Fibroblast of lung (primary cell): ENCODE data around the gene ADRA1B. TPM values are rescaled to one million over a fixed set of nuclear protein-coding genes. Genes with fewer than 3 reads are reported as not detected.
"Not testable (repeated sequence)": the region's sequence is repeated elsewhere in the genome, so short reads cannot be mapped to it uniquely, and the experiment has no call there.

ENCODE experiments used
- DNase-seq, 2 donors: peaks; one replicate each; pipeline versions ENCODE4 v3.0.0 to v3.0.0-alpha.2; 2010; ENCODE audit warnings: low read depth in 2 of 2
- H2AFZ ChIP-seq: 2 replicates; pipeline ENCODE4 v1.5.1; 2012; ENCODE audit warnings: low read length, control low read depth, inconsistent platforms
- H3K27ac ChIP-seq: 2 replicates; pipeline ENCODE4 v1.5.1; 2011; ENCODE audit warnings: low read length, control low read depth; ENCODE audit not compliant: insufficient read depth
- H3K27me3 ChIP-seq: 2 replicates; pipeline ENCODE4 v1.5.1; 2011; ENCODE audit warnings: mild to moderate bottlenecking, low read length; ENCODE audit not compliant: control insufficient read depth, insufficient read depth
- H3K36me3 ChIP-seq: 2 replicates; pipeline ENCODE4 v1.5.1; 2011; ENCODE audit warnings: low read length; ENCODE audit not compliant: control insufficient read depth, insufficient read depth
- H3K4me1 ChIP-seq: 2 replicates; pipeline ENCODE4 v1.5.1; 2011; ENCODE audit warnings: low read length; ENCODE audit not compliant: control insufficient read depth, insufficient read depth; ENCODE audit errors: extremely low read depth
- H3K4me2 ChIP-seq: 2 replicates; pipeline ENCODE4 v1.5.1; 2011; ENCODE audit warnings: low read length, control low read depth; ENCODE audit not compliant: insufficient read depth; ENCODE audit errors: extremely low read depth
- H3K4me3 ChIP-seq, 4 experiments: fragments of 200-600 bp in 1 of 4; sonication (generic) in 1 of 4; replicated peaks in 1 of 4; 2 replicates each; pipeline ENCODE4 v1.5.1; 2011 to 2016; ENCODE audit warnings: low read length in 4 of 4, low read depth in 3 of 4, mild to moderate bottlenecking in 3 of 4, control low read depth in 2 of 4, inconsistent platforms in 1 of 4, mixed read lengths in 1 of 4; ENCODE audit not compliant: insufficient read depth in 1 of 4; ENCODE audit errors: control extremely low read depth in 1 of 4
- H3K79me2 ChIP-seq: 2 replicates; pipeline ENCODE4 v1.5.1; 2012; ENCODE audit warnings: mild to moderate bottlenecking, low read length, inconsistent platforms; ENCODE audit not compliant: control insufficient read depth, insufficient read depth
- H3K9ac ChIP-seq: 2 replicates; pipeline ENCODE4 v1.5.1; 2011; ENCODE audit warnings: mild to moderate bottlenecking, low read length, control low read depth; ENCODE audit not compliant: insufficient read depth
- H3K9me3 ChIP-seq: 2 replicates; pipeline ENCODE4 v1.5.1; 2012; ENCODE audit warnings: low read depth, low read length; ENCODE audit not compliant: control insufficient read depth, insufficient read depth
- H4K20me1 ChIP-seq: 2 replicates; pipeline ENCODE4 v1.5.1; 2011; ENCODE audit warnings: low read length; ENCODE audit not compliant: control insufficient read depth, insufficient read depth; ENCODE audit errors: extremely low read depth
- CTCF ChIP-seq, 2 donors: IDR thresholded peaks in 1 of 2; conservative IDR thresholded peaks in 1 of 2; 1 replicate in 1 of 2; 2 replicates in 1 of 2; pipeline ENCODE4 v1.5.1; 2011 to 2012; ENCODE audit warnings: low read length in 2 of 2, control low read depth in 1 of 2, inconsistent platforms in 1 of 2, low read depth in 1 of 2, mild to moderate bottlenecking in 1 of 2
- EZH2 ChIP-seq: IDR thresholded peaks from 2 replicates; pipeline ENCODE4 v1.5.1; 2012; ENCODE audit warnings: low read length, control low read depth, mild to moderate bottlenecking; ENCODE audit errors: missing control alignments
- polyA plus RNA-seq, 2 donors: library from polyadenylated mRNA; depleted of rRNA in 1 of 2; stranded (reverse) in 1 of 2; unstranded in 1 of 2; fragments of >200 nt; gene quantifications; 2 replicates each; pipeline ENCODE4 v1.2.1, GENCODE V29; 2011 to 2012; ENCODE audit warnings: missing spikeins in 1 of 2
- total RNA-seq: library from RNA; depleted of rRNA; stranded (reverse); fragments of >200 nt; gene quantifications from 2 replicates; pipeline ENCODE4 v1.2.1, GENCODE V29; 2014

ADRA1B gene
- total and polyA plus RNA-seq, 2 donors (not counting 1 experiment from before 2014, with no cell fraction given): 0.99 to 1.7 TPM

- Histone ChIP-seq H3K4me2 (no peak overlapping the region), H3K9me3 (no peaks in the 10 kb centered on the region), H3K79me2 (peaks cover 23% of the 10 kb centered on the region), H4K20me1 (no peaks in the 10 kb centered on the region), H3K36me3 (no peaks in the 10 kb centered on the region), H3K4me1 (no peaks in the 10 kb centered on the region), H3K27ac (no peak overlapping the region), H3K4me3 (no peak overlapping the region), H3K9ac (no peak overlapping the region), H2AFZ (no peak overlapping the region), H3K27me3 (no peaks in the 10 kb centered on the region)
- no peak for DNase-seq
- TF ChIP-seq CTCF (conservative IDR thresholded peaks at IDR 0.05 in 1 of 2, IDR thresholded peaks at IDR 0.05 in 1 of 2; ENCODE audit: low read depth in 1 of 2, low read length in 2 of 2) (no peak), EZH2 (no peak)
These were observed 91.2 kb downstream of the ADRA1B start for GRCh38 chr5:160007514-160007913.

- H4K20me1 ChIP-seq, H3K27ac ChIP-seq, H3K4me2 ChIP-seq, H3K36me3 ChIP-seq, H3K4me3 ChIP-seq, DNase-seq, H3K9me3 ChIP-seq, H2AFZ ChIP-seq, H3K4me1 ChIP-seq, H3K9ac ChIP-seq, H3K27me3 ChIP-seq: not testable (repeated sequence)
- peaks cover 23% of the 10 kb centered on the region for H3K79me2 ChIP-seq
These were observed 92.2 kb downstream of the ADRA1B start for GRCh38 chr5:160008529-160008876.

DNA sequence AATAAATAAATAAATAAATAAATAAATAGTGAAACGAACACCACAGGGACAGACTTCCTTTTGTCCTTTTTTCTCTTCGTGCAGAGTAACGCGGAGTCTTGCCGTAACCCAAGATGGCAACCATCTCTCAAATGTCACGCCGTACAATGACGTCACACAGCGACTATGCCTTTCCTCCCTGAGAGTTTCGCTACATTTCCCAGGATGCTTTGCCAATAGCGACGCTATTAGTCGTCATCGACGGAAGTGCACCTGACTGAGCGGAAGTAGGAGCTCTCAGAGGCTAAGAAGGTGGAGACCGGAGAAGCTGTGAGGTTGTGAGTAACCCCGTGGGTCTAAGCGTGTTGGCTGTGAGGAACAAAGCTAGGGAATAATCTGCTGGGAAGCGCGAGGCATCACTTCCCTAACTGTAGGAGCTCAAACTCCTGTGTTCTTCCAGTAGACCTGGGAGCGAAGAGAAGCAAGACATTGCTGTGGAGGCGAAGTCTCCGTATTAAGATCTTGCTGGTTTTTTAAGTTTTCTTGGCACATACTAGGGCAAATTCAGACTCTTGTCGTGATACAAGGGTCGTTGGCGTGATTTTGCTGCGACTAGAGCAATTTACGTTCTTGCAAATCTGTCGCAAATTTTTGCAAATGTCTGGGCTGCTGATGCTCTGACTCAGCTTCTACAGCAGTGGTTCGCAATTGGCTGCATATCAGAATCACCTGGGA, 92.8 kb downstream of the ADRA1B start, which contains the start of gene TTC1:
Gene TTC1, plus strand, starts transcription at position 263 of the 714 bp plus-strand sequence. CDS start 1,390 bp downstream, outside the sequence.
- Histone ChIP-seq H2AFZ (peak within 1 kb of the TSS; percentile 97), H3K27ac (peak within 1 kb of the TSS; percentile 95), H3K9ac (peak within 1 kb of the TSS; percentile 72), H3K9me3 (no peaks in the 10 kb centered on the region), H3K27me3 (no peaks in the 10 kb centered on the region), H3K79me2 (peaks cover 23% of the 10 kb centered on the region), H3K4me3 (peak within 1 kb of the TSS; percentile 84 to 100 (median 98)), H3K4me2 (peak within 1 kb of the TSS; percentile 96), H3K36me3 (no peaks in the 10 kb centered on the region), H3K4me1 (no peaks in the 10 kb centered on the region), H4K20me1 (no peaks in the 10 kb centered on the region)
- no peak for TF ChIP-seq CTCF (conservative IDR thresholded peaks at IDR 0.05 in 1 of 2, IDR thresholded peaks at IDR 0.05 in 1 of 2; ENCODE audit: low read depth in 1 of 2, low read length in 2 of 2)
- no peak for TF ChIP-seq EZH2
- DNase-seq: peak; percentile 99
